ENCODE data around the gene NEURL1.

Gene NEURL1

GRCh38 chr10:103574097-103575061 is 80.9 kb downstream of the NEURL1 start:
- DNase-seq (ENCODE audit: insufficient read length, low spot score) (no peak), FAIRE-seq (no peak)
- no peak for TF ChIP-seq PAX5 (IDR thresholded peaks at IDR 0.05; ENCODE audit: insufficient read depth, low read length, severe bottlenecking)
- no peak for TF ChIP-seq POLR2A (IDR thresholded peaks at IDR 0.05; ENCODE audit: low read depth, low read length)
- TF ChIP-seq TAF1 (IDR thresholded peaks at IDR 0.05; ENCODE audit: low read depth, low read length): no peak
- no peak for TF ChIP-seq POLR2AphosphoS5 (IDR thresholded peaks at IDR 0.05; ENCODE audit: low read depth, low read length)
- TF ChIP-seq SPI1 (IDR thresholded peaks at IDR 0.05; ENCODE audit: low read depth, low read length): no peak
- no peak for TF ChIP-seq POU2F2 (IDR thresholded peaks at IDR 0.05; ENCODE audit: low read depth, low read length)

- TF ChIP-seq TAF1 (IDR thresholded peaks at IDR 0.05; ENCODE audit: low read depth, low read length): no peak
- no peak for TF ChIP-seq POU2F2 (IDR thresholded peaks at IDR 0.05; ENCODE audit: low read depth, low read length)
- TF ChIP-seq POLR2A (IDR thresholded peaks at IDR 0.05; ENCODE audit: low read depth, low read length): no peak
- no peak for TF ChIP-seq PAX5 (IDR thresholded peaks at IDR 0.05; ENCODE audit: insufficient read depth, low read length, severe bottlenecking)
- TF ChIP-seq POLR2AphosphoS5 (IDR thresholded peaks at IDR 0.05; ENCODE audit: low read depth, low read length): no peak
- TF ChIP-seq SPI1 (IDR thresholded peaks at IDR 0.05; ENCODE audit: low read depth, low read length): no peak
- FAIRE-seq (no peak), DNase-seq (ENCODE audit: insufficient read length, low spot score) (no peak)
These were observed 82.0 kb downstream of the NEURL1 start for GRCh38 chr10:103575416-103576075.

GRCh38 chr10:103576076-103576471 is 82.6 kb downstream of the NEURL1 start:
- FAIRE-seq: no peak
- no peak for DNase-seq (ENCODE audit: insufficient read length, low spot score)
- TF ChIP-seq POU2F2 (IDR thresholded peaks at IDR 0.05; ENCODE audit: low read depth, low read length) (no peak), POLR2AphosphoS5 (IDR thresholded peaks at IDR 0.05; ENCODE audit: low read depth, low read length) (no peak), TAF1 (IDR thresholded peaks at IDR 0.05; ENCODE audit: low read depth, low read length) (no peak), PAX5 (IDR thresholded peaks at IDR 0.05; ENCODE audit: insufficient read depth, low read length, severe bottlenecking) (no peak), SPI1 (IDR thresholded peaks at IDR 0.05; ENCODE audit: low read depth, low read length) (no peak), POLR2A (IDR thresholded peaks at IDR 0.05; ENCODE audit: low read depth, low read length) (no peak)

- DNase-seq (ENCODE audit: insufficient read length, low spot score) (no peak), FAIRE-seq (no peak)
- no peak for TF ChIP-seq POLR2A (IDR thresholded peaks at IDR 0.05; ENCODE audit: low read depth, low read length)
- TF ChIP-seq SPI1 (IDR thresholded peaks at IDR 0.05; ENCODE audit: low read depth, low read length): no peak
- no peak for TF ChIP-seq TAF1 (IDR thresholded peaks at IDR 0.05; ENCODE audit: low read depth, low read length)
- TF ChIP-seq PAX5 (IDR thresholded peaks at IDR 0.05; ENCODE audit: insufficient read depth, low read length, severe bottlenecking): no peak
These were observed 83.4 kb downstream of the NEURL1 start for GRCh38 chr10:103576862-103577261.

GRCh38 chr10:103578782-103579382 is 85.4 kb downstream of the NEURL1 start:
- FAIRE-seq (no peak), DNase-seq (ENCODE audit: insufficient read length, low spot score) (no peak)
- TF ChIP-seq POU2F2 (IDR thresholded peaks at IDR 0.05; ENCODE audit: low read depth, low read length) (no peak), POLR2AphosphoS5 (IDR thresholded peaks at IDR 0.05; ENCODE audit: low read depth, low read length) (no peak), TAF1 (IDR thresholded peaks at IDR 0.05; ENCODE audit: low read depth, low read length) (no peak), POLR2A (IDR thresholded peaks at IDR 0.05; ENCODE audit: low read depth, low read length) (no peak), PAX5 (IDR thresholded peaks at IDR 0.05; ENCODE audit: insufficient read depth, low read length, severe bottlenecking) (no peak), SPI1 (IDR thresholded peaks at IDR 0.05; ENCODE audit: low read depth, low read length) (no peak)

GRCh38 chr10:103580011-103580410 is 86.5 kb downstream of the NEURL1 start:
- no peak for DNase-seq (ENCODE audit: insufficient read length, low spot score)
- FAIRE-seq: no peak
- TF ChIP-seq PAX5 (IDR thresholded peaks at IDR 0.05; ENCODE audit: insufficient read depth, low read length, severe bottlenecking) (no peak), TAF1 (IDR thresholded peaks at IDR 0.05; ENCODE audit: low read depth, low read length) (no peak), POU2F2 (IDR thresholded peaks at IDR 0.05; ENCODE audit: low read depth, low read length) (no peak), POLR2AphosphoS5 (IDR thresholded peaks at IDR 0.05; ENCODE audit: low read depth, low read length) (no peak), POLR2A (IDR thresholded peaks at IDR 0.05; ENCODE audit: low read depth, low read length) (no peak), SPI1 (IDR thresholded peaks at IDR 0.05; ENCODE audit: low read depth, low read length) (no peak)

- DNase-seq (ENCODE audit: insufficient read length, low spot score): no peak
- TF ChIP-seq SPI1 (IDR thresholded peaks at IDR 0.05; ENCODE audit: low read depth, low read length) (no peak), TAF1 (IDR thresholded peaks at IDR 0.05; ENCODE audit: low read depth, low read length) (no peak), POLR2A (IDR thresholded peaks at IDR 0.05; ENCODE audit: low read depth, low read length) (no peak), POLR2AphosphoS5 (IDR thresholded peaks at IDR 0.05; ENCODE audit: low read depth, low read length) (no peak), PAX5 (IDR thresholded peaks at IDR 0.05; ENCODE audit: insufficient read depth, low read length, severe bottlenecking) (no peak), POU2F2 (IDR thresholded peaks at IDR 0.05; ENCODE audit: low read depth, low read length) (no peak)
- FAIRE-seq: no peak
These were observed 86.9 kb downstream of the NEURL1 start for GRCh38 chr10:103580430-103580829.

- FAIRE-seq: peak; percentile 28
- no peak for DNase-seq (ENCODE audit: insufficient read length, low spot score)
- TF ChIP-seq POLR2AphosphoS5 (IDR thresholded peaks at IDR 0.05; ENCODE audit: low read depth, low read length) (no peak), TAF1 (IDR thresholded peaks at IDR 0.05; ENCODE audit: low read depth, low read length) (no peak), SPI1 (IDR thresholded peaks at IDR 0.05; ENCODE audit: low read depth, low read length) (no peak)
These were observed 88.0 kb downstream of the NEURL1 start for GRCh38 chr10:103581499-103581898.

Measured in GM12891 (cell line).